Karpas-422 (cell line): Measurements from ENCODE around the gene GLIS2. TPM values are rescaled to one million over a fixed set of nuclear protein-coding genes. Genes with fewer than 3 reads are reported as not detected.

Source experiments
- DNase-seq: peaks from one replicate; pipeline ENCODE4 v3.0.0-alpha.2; 2015
- H2AFZ ChIP-seq: fragments of 200-600 bp; sonication (generic); 2 replicates; pipeline ENCODE4 v1.6.1; 2014; ENCODE audit warnings: antibody characterized with exemption, low read length, mixed read lengths
- H3K27ac ChIP-seq: fragments of 200-600 bp; sonication (generic); 2 replicates; pipeline ENCODE4 v1.5.1; 2014; ENCODE audit warnings: mild to moderate bottlenecking, low read length, moderate library complexity
- H3K27me3 ChIP-seq: fragments of 200-600 bp; sonication (generic); 2 replicates; pipeline ENCODE4 v1.6.1; 2014; ENCODE audit warnings: low read length, mixed read lengths
- H3K36me3 ChIP-seq: fragments of 200-600 bp; sonication (generic); 2 replicates; pipeline ENCODE4 v1.6.1; 2014; ENCODE audit warnings: low read length, mixed read lengths; ENCODE audit not compliant: insufficient read depth
- H3K4me1 ChIP-seq: fragments of 200-600 bp; sonication (generic); 2 replicates; pipeline ENCODE4 v1.6.1; 2014; ENCODE audit warnings: mild to moderate bottlenecking, low read length, mixed read lengths
- H3K4me2 ChIP-seq: fragments of 200-600 bp; sonication (generic); 2 replicates; pipeline ENCODE4 v1.6.1; 2014; ENCODE audit warnings: low read length, low read depth, mild to moderate bottlenecking; ENCODE audit not compliant: poor library complexity, severe bottlenecking
- H3K4me3 ChIP-seq: fragments of 200-600 bp; sonication (generic); 2 replicates; pipeline ENCODE4 v1.5.1; 2014; ENCODE audit warnings: mild to moderate bottlenecking, antibody characterized with exemption, low read length, mixed read lengths
- H3K79me2 ChIP-seq: fragments of 200-600 bp; sonication (generic); 2 replicates; pipeline ENCODE4 v1.6.1; 2014; ENCODE audit warnings: mild to moderate bottlenecking, low read length, mixed read lengths
- H3K9ac ChIP-seq: fragments of 200-600 bp; sonication (generic); 2 replicates; pipeline ENCODE4 v1.6.0; 2014; ENCODE audit warnings: low read length
- H3K9me2 ChIP-seq: fragments of 200-600 bp; sonication (generic), shearing (Covaris generic); replicated peaks from 2 replicates; pipeline ENCODE4 v1.6.0; 2014; ENCODE audit warnings: mild to moderate bottlenecking, low read length, moderate library complexity; ENCODE audit not compliant: insufficient read depth
- H3K9me3 ChIP-seq: fragments of 300-700, 200-600 bp; sonication (generic); 2 replicates; pipeline ENCODE4 v1.6.1; 2014; ENCODE audit warnings: low read length, mixed read lengths
- H4K20me1 ChIP-seq: fragments of 200-600 bp; sonication (generic); 2 replicates; pipeline ENCODE4 v1.6.1; 2014; ENCODE audit warnings: mild to moderate bottlenecking, antibody characterized with exemption, low read length, low read depth; ENCODE audit not compliant: insufficient read depth
- total RNA-seq: library from RNA; depleted of rRNA; stranded (reverse); fragments of >200 nt; shearing (Covaris generic); gene quantifications from 2 replicates; pipeline ENCODE4 v1.2.3, GENCODE V29; 2014; ENCODE audit warnings: low replicate concordance

GLIS2 gene
- total RNA-seq, 1 experiment from 2014 or later = not detected

DNA sequence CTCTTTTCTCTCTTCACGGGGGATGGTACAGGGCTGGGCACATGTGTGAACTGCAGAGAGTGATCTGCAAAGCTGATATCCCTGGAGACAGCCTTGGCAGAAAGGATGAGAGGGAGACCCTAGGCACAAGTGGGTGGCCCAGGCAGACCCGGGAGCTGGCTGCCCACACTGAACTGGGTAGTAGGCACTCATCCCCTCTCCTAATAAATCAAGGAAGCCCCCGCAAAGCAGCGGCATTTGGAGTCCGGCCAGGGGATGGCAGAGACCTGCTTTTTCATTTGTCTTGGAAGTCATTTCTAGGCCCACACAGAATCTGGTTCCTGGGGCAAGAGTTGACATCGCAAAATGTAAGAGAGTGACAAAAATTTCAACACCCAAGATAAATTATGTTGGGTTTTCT lies 40.0 kb upstream of the GLIS2 start:
- Histone ChIP-seq H3K4me2 (no peak overlapping the region), H3K9me2 (no peaks in the 10 kb centered on the region), H3K27ac (no peak overlapping the region), H3K4me3 (no peak overlapping the region), H3K9me3 (no peaks in the 10 kb centered on the region), H3K79me2 (peaks cover 15% of the 10 kb centered on the region), H3K36me3 (no peaks in the 10 kb centered on the region), H3K27me3 (no peaks in the 10 kb centered on the region), H3K4me1 (peaks cover 16% of the 10 kb centered on the region), H2AFZ (no peak overlapping the region), H3K9ac (no peak overlapping the region), H4K20me1 (no peaks in the 10 kb centered on the region)
- DNase-seq = no peak

DNA sequence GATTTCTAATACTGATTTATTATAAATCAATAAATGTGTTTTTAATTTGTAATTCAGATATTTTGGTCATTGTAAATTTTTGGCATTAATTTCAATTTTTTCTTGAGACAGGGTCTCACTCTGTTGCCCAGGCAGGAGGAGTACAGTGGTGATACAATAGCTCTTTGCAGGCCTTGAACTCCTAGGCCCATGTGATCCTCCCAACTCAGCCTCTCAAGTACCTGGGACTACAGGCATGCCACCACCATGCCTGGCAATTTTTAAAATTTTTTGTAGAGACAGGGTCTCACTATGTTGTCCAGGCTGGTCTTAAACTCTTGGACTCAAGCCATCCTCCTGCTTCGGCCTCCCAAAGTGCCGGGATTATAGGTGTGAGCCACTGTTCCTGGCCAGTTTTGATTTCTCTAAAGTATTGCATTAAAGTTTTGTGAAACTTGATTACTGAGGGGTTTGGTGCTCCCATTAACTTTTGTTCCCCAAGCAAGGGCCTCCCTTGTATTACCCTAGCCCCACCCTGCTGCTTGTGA lies 37.8 kb upstream of the GLIS2 start:
- Histone ChIP-seq H3K79me2 (no peaks in the 10 kb centered on the region), H3K4me1 (peaks cover 9% of the 10 kb centered on the region), H3K4me3 (no peak overlapping the region), H4K20me1 (no peaks in the 10 kb centered on the region), H3K36me3 (no peaks in the 10 kb centered on the region), H3K9me2 (no peaks in the 10 kb centered on the region), H3K27ac (no peak overlapping the region), H3K27me3 (no peaks in the 10 kb centered on the region), H3K4me2 (no peak overlapping the region), H3K9ac (no peak overlapping the region), H2AFZ (no peak overlapping the region), H3K9me3 (no peaks in the 10 kb centered on the region)
- no peak for DNase-seq

DNA sequence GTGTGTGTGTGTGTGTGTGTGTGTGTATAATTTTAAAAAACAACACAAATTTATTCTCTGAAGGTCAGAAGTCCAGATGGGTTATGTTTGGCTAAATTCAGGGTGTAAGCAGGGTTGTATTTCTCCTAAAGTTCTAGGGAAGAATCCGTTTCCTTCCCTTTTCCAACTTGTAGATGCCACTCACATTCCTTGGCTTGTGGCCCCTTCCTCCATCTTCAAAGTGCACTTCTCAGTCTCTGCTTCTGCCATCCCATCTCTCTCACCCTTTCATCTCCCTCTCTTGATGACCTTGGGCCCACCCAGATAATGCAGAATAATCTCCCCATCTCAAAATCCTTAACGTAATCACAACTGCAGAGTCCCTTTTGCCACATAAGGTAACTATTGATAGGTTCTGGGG lies 35.2 kb upstream of the GLIS2 start:
- DNase-seq = no peak
- no peaks in the 10 kb centered on the region for H3K9me3 ChIP-seq
- H3K9ac ChIP-seq = no peak overlapping the region
- no peaks in the 10 kb centered on the region for H4K20me1 ChIP-seq
- H3K4me3 ChIP-seq = no peak overlapping the region
- H3K79me2 ChIP-seq = no peaks in the 10 kb centered on the region
- H3K9me2 ChIP-seq = no peaks in the 10 kb centered on the region
- no peaks in the 10 kb centered on the region for H3K27me3 ChIP-seq
- no peak overlapping the region for H3K27ac ChIP-seq
- no peaks in the 10 kb centered on the region for H3K36me3 ChIP-seq
- no peak overlapping the region for H3K4me2 ChIP-seq
- H2AFZ ChIP-seq = no peak overlapping the region
- no peaks in the 10 kb centered on the region for H3K4me1 ChIP-seq

DNA sequence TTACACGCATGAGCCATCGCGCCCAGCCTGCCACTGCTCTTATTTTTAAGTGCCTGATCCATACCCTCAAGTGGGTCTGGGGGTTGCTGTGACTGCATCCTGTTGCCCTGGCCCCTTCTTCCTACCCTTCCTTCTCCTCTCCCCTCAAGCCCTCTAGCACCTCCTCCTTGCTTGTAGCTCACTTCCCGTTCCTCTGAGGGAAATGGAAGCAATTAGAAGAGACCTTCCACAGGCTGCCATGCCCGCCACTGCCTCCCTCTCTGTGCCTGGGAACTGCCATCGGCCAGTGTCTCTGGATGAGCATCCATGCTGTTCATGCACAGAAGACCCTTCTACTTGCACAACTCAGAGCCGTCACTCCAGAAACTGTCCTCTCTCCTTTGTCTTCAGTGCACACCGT lies 32.4 kb upstream of the GLIS2 start:
- H3K27me3 ChIP-seq = no peaks in the 10 kb centered on the region
- DNase-seq = no peak
- no peak overlapping the region for H2AFZ ChIP-seq
- H3K36me3 ChIP-seq = no peaks in the 10 kb centered on the region
- H3K9ac ChIP-seq = no peak overlapping the region
- no peak overlapping the region for H3K4me2 ChIP-seq
- H3K79me2 ChIP-seq = no peaks in the 10 kb centered on the region
- H3K4me1 ChIP-seq = peaks cover 6% of the 10 kb centered on the region
- no peaks in the 10 kb centered on the region for H3K9me3 ChIP-seq
- no peaks in the 10 kb centered on the region for H3K9me2 ChIP-seq
- no peaks in the 10 kb centered on the region for H4K20me1 ChIP-seq
- no peak overlapping the region for H3K4me3 ChIP-seq
- no peak overlapping the region for H3K27ac ChIP-seq

DNA sequence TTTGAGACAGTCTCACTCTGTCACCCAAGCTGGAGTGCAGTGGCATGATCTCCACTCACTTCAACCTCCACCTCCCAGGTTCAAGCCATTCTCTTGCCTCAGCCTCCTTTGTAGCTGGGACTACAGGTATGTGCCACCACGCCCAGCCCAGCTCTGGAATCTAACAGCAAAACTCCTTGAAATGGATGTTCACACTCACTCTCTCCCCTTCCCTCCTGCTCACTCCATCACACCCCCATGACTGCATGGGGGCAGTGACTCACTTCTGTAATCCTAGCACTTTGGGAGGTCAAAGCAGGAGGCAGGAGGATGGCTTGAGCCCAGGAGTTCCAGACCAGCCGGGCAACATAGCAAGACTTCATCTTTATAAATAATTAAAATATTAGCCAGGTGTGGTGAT lies 31.9 kb upstream of the GLIS2 start:
- Histone ChIP-seq H3K36me3 (no peaks in the 10 kb centered on the region), H3K9ac (no peak overlapping the region), H3K9me2 (no peaks in the 10 kb centered on the region), H3K4me1 (peaks cover 9% of the 10 kb centered on the region), H3K27me3 (no peaks in the 10 kb centered on the region), H2AFZ (no peak overlapping the region), H3K4me3 (no peak overlapping the region), H3K9me3 (no peaks in the 10 kb centered on the region), H3K79me2 (no peaks in the 10 kb centered on the region), H3K27ac (no peak overlapping the region), H3K4me2 (no peak overlapping the region), H4K20me1 (no peaks in the 10 kb centered on the region)
- no peak for DNase-seq

DNA sequence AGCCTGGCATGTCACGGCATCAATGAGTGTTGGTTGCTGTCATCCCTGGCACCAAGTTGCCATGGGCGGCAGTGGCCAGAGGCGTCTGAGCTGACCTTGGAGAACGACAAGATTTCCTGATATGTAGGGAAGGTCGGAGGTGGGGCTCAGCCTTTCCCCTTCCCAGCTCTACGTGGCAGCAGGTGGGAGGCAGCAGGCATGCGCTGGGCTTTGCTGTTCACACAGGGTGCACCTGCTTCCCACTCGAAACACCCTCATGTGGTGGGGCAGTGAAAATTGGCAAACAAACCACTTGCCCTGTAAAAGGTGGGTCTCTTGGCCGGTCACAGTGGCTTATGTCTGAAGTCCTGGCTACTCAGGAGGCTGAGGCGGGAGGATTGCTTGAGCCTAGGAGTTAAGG lies 30.7 kb upstream of the GLIS2 start:
- H3K4me2 ChIP-seq = no peak overlapping the region
- no peak overlapping the region for H3K27ac ChIP-seq
- H3K9ac ChIP-seq = no peak overlapping the region
- H3K27me3 ChIP-seq = no peaks in the 10 kb centered on the region
- H3K4me1 ChIP-seq = peaks cover 9% of the 10 kb centered on the region
- no peaks in the 10 kb centered on the region for H3K36me3 ChIP-seq
- no peaks in the 10 kb centered on the region for H4K20me1 ChIP-seq
- H2AFZ ChIP-seq = no peak overlapping the region
- H3K4me3 ChIP-seq = no peak overlapping the region
- H3K9me3 ChIP-seq = no peaks in the 10 kb centered on the region
- no peak for DNase-seq
- H3K9me2 ChIP-seq = no peaks in the 10 kb centered on the region
- H3K79me2 ChIP-seq = no peaks in the 10 kb centered on the region

DNA sequence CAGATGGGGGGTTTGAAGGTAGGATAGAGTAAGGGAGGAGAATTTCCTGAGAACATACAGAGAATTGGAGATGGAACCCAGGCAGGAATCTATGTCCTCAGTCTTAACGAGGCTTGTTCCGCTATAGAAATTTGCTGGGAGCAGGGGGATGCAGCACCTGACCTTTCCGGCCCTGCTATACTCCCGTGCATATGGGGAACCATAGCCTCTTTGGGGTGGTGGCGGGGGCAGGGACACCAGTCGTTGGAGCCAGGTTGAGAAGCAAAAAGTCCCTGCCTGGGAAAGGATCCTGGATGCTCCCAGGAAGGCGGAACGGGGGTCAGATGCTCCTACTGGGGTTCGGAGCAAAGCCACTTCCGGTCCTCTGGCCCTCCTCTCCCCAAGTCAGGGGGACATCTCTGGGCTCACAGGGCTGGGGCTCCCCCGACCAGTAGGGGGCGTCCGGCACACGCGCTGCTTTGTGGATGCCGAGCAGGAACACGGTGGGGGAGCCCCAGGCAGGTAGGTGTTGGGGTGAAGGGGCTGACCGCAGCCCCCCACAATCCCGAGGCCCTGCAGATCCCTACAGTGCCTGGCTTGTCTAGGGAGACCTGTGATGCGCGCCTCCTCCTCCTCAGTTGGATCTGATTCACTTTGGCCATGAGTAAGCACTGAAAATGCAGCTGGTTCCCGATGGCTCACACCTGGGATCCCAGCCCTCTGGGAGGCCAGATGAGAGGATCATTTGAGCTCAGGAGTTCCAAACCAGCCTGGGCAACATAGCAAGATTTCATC lies 27.5 kb upstream of the GLIS2 start:
- Histone ChIP-seq H3K4me3 (peak overlapping the region; percentile 53; the same call in 1 of the 2 replicates), H2AFZ (peak overlapping the region; percentile 88), H3K9me2 (no peaks in the 10 kb centered on the region), H3K9ac (peak overlapping the region; percentile 63), H3K27ac (no peak overlapping the region), H3K36me3 (no peaks in the 10 kb centered on the region), H3K4me1 (peaks cover 12% of the 10 kb centered on the region), H4K20me1 (no peaks in the 10 kb centered on the region), H3K4me2 (peak overlapping the region; percentile 66), H3K27me3 (no peaks in the 10 kb centered on the region), H3K9me3 (no peaks in the 10 kb centered on the region), H3K79me2 (no peaks in the 10 kb centered on the region)
- peak; percentile 96 for DNase-seq

DNA sequence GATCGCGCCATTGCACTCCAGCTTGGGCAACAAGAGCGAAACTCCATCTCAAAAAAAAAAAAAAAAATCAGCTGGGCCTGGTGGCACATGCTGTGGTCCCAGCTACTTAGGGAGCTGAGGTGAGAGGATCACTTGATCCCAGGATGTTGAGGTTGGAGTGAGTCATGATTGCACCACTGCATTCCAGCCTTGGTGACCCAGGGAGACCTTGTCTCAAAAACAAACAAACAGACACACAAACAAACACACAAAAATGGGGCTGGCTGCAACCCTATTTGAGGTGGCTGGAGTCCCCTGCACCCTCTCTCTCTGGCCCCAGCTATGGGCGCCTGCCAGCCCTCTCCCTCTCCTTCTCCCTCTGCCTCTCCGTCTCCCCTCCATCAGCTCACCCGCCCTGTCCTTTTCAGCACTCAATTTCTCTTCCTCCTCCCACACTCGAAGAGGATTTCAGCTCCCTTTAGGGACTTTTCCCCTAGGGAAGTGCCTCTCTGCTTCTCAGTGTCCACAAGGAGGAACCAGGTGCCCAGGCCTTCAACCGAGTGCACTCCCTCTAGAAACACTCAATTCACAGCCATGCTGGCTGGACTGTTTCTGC lies 25.5 kb upstream of the GLIS2 start:
- H3K4me2 ChIP-seq = no peak overlapping the region

More for the DNA sequence above, 25.5 kb upstream of the GLIS2 start:
- Histone ChIP-seq H3K4me3 (no peak overlapping the region), H3K9me2 (no peaks in the 10 kb centered on the region), H3K9ac (no peak overlapping the region), H3K9me3 (no peaks in the 10 kb centered on the region), H4K20me1 (no peaks in the 10 kb centered on the region), H3K27ac (no peak overlapping the region), H3K27me3 (no peaks in the 10 kb centered on the region), H3K36me3 (no peaks in the 10 kb centered on the region), H3K79me2 (no peaks in the 10 kb centered on the region), H2AFZ (no peak overlapping the region), H3K4me1 (peaks cover 12% of the 10 kb centered on the region)
- no peak for DNase-seq
